OCI-LY3 (cell line): ENCODE data around the gene SIN3A.
"Not testable (repeated sequence)": the region's sequence is repeated elsewhere in the genome, so short reads cannot be mapped to it uniquely, and the experiment has no call there.

Experiments
- H2AFZ ChIP-seq: fragments of 200-600, 300-600 bp; shearing (Covaris generic); 2 replicates; pipeline ENCODE4 v1.6.0; 2014; ENCODE audit warnings: antibody characterized with exemption, low read depth, low read length
- H3K27ac ChIP-seq: fragments of 200-600, 300-600 bp; sonication (generic); 2 replicates; pipeline ENCODE4 v1.5.1; 2014; ENCODE audit warnings: mild to moderate bottlenecking, low read length, moderate library complexity, mixed read lengths
- H3K27me3 ChIP-seq: fragments of 200-600, 300-600 bp; sonication (generic); 2 replicates; pipeline ENCODE4 v1.6.1; 2014; ENCODE audit warnings: low read depth, low read length, mixed read lengths
- H3K36me3 ChIP-seq: fragments of 200-600, 300-600 bp; sonication (generic); replicated peaks from 2 replicates; pipeline ENCODE3; 2014; ENCODE audit warnings: low read depth, low read length, mixed read lengths
- H3K4me1 ChIP-seq: fragments of 300-600, 200-600 bp; sonication (generic); 2 replicates; pipeline ENCODE4 v1.6.1; 2014; ENCODE audit warnings: low read length, mixed read lengths
- H3K4me2 ChIP-seq: fragments of 200-600, 300-600 bp; sonication (generic); 2 replicates; pipeline ENCODE4 v1.6.1; 2014; ENCODE audit warnings: low read length, mixed read lengths
- H3K4me3 ChIP-seq: fragments of 300-600, 200-600 bp; sonication (generic); 2 replicates; pipeline ENCODE4 v1.5.1; 2014; ENCODE audit warnings: antibody characterized with exemption, mild to moderate bottlenecking, low read length, moderate library complexity
- H3K79me2 ChIP-seq: fragments of 300-600, 200-600 bp; shearing (Covaris generic); 2 replicates; pipeline ENCODE4 v1.6.1; 2014; ENCODE audit warnings: mild to moderate bottlenecking, low read length, mixed read lengths
- H3K9ac ChIP-seq: fragments of 300-600, 200-600 bp; shearing (Covaris generic); 2 replicates; pipeline ENCODE4 v1.6.0; 2014; ENCODE audit warnings: mild to moderate bottlenecking, low read length, moderate library complexity
- H3K9me3 ChIP-seq: fragments of 200-600, 300-600 bp; shearing (Covaris generic); 2 replicates; pipeline ENCODE4 v1.6.1; 2014; ENCODE audit warnings: low read length, mixed read lengths; ENCODE audit not compliant: insufficient read depth
- H4K20me1 ChIP-seq: fragments of 200-600, 300-600 bp; sonication (generic); 2 replicates; pipeline ENCODE4 v1.6.1; 2016; ENCODE audit warnings: low read length, mixed read lengths; ENCODE audit not compliant: insufficient read depth
- CTCF ChIP-seq: fragments of 200-600, 300-600 bp; sonication (generic); IDR thresholded peaks from 2 replicates; pipeline ENCODE4 v1.5.1; 2014; ENCODE audit warnings: antibody characterized with exemption, low read length, low read depth
- EZH2phosphoT487 ChIP-seq: fragments of 200-600 bp; shearing (Covaris generic); IDR thresholded peaks from 2 replicates; pipeline ENCODE4 v1.6.1; 2018; ENCODE audit warnings: antibody characterized with exemption, mixed run types, low read depth

Gene SIN3A

DNA sequence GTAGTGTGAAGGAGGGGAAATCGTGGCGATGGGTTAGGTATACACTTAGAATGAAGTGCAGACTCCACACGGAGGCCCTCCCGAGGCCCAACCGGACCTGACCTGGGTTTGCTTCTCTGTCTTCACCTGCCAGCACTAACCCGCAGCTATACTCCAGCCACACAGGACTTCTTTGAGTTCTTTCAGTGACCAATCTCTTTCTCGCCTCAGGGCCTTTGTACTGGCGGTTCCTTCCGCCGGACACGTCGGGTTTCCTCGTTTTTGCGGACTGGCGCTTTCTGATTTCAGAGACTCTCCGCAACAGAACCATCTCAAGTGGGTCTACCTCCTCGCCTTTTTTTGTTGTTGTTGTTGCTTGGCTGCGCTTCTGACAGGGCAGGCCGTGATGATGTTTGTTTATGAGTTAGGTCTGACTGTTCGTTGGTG lies 104.7 kb downstream of the SIN3A start, which contains the start of gene NEIL1:
TSS of gene NEIL1 (plus strand) at position 244 of the 426 bp plus-strand sequence. CDS start 1,867 bp downstream, outside the sequence.
- Histone ChIP-seq H3K4me1 (peaks cover 5% of the 10 kb centered on the region; the same call in 1 of the 2 replicates), H2AFZ (no peak within 1 kb of the TSS), H4K20me1 (no peaks in the 10 kb centered on the region), H3K36me3 (no peaks in the 10 kb centered on the region), H3K4me2 (no peak within 1 kb of the TSS), H3K27me3 (no peaks in the 10 kb centered on the region), H3K27ac (no peak within 1 kb of the TSS), H3K9me3 (no peaks in the 10 kb centered on the region), H3K9ac (no peak within 1 kb of the TSS), H3K79me2 (no peaks in the 10 kb centered on the region), H3K4me3 (no peak within 1 kb of the TSS)
- TF ChIP-seq CTCF: no peak
- TF ChIP-seq EZH2phosphoT487: no peak

DNA sequence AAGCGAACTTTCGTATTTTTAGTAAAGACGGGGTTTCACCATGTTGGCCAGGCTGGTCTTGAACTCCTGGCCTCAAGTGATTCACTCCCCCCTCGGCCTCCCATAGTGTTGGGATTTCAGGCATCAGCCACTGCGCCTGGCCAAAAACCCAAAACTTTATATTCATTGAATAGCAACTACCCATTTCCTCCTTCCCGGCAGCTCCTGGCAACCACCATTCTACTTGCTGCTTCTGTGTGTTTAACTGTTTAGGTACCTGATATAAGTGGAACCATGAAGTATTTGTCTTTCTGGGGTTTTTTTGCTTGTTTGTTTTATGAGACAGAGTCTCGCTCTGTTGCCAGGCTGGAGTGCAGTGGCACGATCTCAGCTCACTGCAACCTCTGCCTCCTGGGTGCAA lies 107.5 kb downstream of the SIN3A start:
- H3K36me3 ChIP-seq, H2AFZ ChIP-seq, H3K79me2 ChIP-seq, H3K27me3 ChIP-seq, H3K9me3 ChIP-seq, H3K9ac ChIP-seq, H3K27ac ChIP-seq, H3K4me1 ChIP-seq, H4K20me1 ChIP-seq, H3K4me2 ChIP-seq, H3K4me3 ChIP-seq: not testable (repeated sequence)

DNA sequence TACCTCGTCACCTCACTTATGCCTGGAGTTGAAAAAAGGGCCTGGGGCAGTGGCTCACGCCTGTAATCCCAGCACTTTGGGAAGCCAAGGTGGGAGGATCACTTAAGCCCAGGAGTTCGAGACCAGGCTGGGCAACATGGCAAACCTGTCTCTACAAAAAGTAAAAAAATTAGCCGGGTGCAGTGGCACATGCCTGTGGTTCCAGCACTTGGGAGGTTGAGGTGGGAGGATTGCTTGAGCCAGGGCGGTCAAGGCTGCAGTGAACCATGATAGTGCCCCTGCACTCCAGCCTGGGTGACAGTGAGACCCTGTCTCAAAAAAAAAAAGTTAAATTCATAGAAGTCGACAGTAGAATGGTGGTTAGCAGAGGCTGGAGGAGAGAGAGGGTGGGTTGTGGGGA lies 109.3 kb downstream of the SIN3A start:
- Histone ChIP-seq H2AFZ (no peak overlapping the region), H3K9ac (no peak overlapping the region), H3K36me3 (peaks cover 5% of the 10 kb centered on the region), H3K4me1 (no peaks in the 10 kb centered on the region), H3K79me2 (no peaks in the 10 kb centered on the region), H3K4me3 (no peak overlapping the region), H3K27me3 (no peaks in the 10 kb centered on the region), H4K20me1 (no peaks in the 10 kb centered on the region), H3K27ac (no peak overlapping the region), H3K9me3 (no peaks in the 10 kb centered on the region), H3K4me2 (no peak overlapping the region)
- TF ChIP-seq CTCF (no peak), EZH2phosphoT487 (no peak)

- TF ChIP-seq CTCF (no peak), EZH2phosphoT487 (no peak)
- no peak overlapping the region for H3K4me2 ChIP-seq
- no peak overlapping the region for H3K27ac ChIP-seq
Observed at GRCh38 chr15:75339531-75340240, 111.8 kb downstream of the SIN3A start.

More at GRCh38 chr15:75339531-75340240, 111.8 kb downstream of the SIN3A start:
- Histone ChIP-seq H3K9ac (no peak overlapping the region), H3K4me1 (peaks cover 11% of the 10 kb centered on the region), H2AFZ (no peak overlapping the region), H3K36me3 (peaks cover 5% of the 10 kb centered on the region), H3K9me3 (no peaks in the 10 kb centered on the region), H4K20me1 (no peaks in the 10 kb centered on the region), H3K79me2 (peaks cover 10% of the 10 kb centered on the region), H3K4me3 (no peak overlapping the region), H3K27me3 (no peaks in the 10 kb centered on the region)
